Esophagus muscularis mucosa (tissue), 4 donors: ENCODE data around the gene C6orf89. TPM values are rescaled to one million over a fixed set of nuclear protein-coding genes. Genes with fewer than 3 reads are reported as not detected.
A peak's percentile ranks its signal among the peaks of the same experiment; 100 is the strongest.

ENCODE experiments used
- DNase-seq: peaks from one replicate; pipeline ENCODE4 v3.0.0-alpha.2; 2017; ENCODE audit errors: extremely low spot score
- H3K27ac ChIP-seq, 4 donors: fragments of 200-600 bp; sonication (generic); replicated peaks in 1 of 4; 1 replicate in 3 of 4; 2 replicates in 1 of 4; pipeline ENCODE4 v1.5.1; 2016 to 2019; ENCODE audit warnings: mild to moderate bottlenecking in 1 of 4
- H3K27me3 ChIP-seq, 4 donors: fragments of 200-600 bp; sonication (generic); one replicate each; pipeline versions ENCODE4 v1.5.1 to v1.6.0; 2016 to 2019
- H3K36me3 ChIP-seq, 4 donors: fragments of 200-600 bp; sonication (generic); one replicate each; pipeline ENCODE4 v1.5.1; 2016 to 2019
- H3K4me1 ChIP-seq, 4 donors: fragments of 200-600 bp; sonication (generic); one replicate each; pipeline ENCODE4 v1.5.1; 2016 to 2019
- H3K4me3 ChIP-seq, 4 donors: fragments of 200-600 bp; sonication (generic); 1 replicate in 2 of 4; 2 replicates in 2 of 4; pipeline ENCODE4 v1.5.1; 2016 to 2019; ENCODE audit warnings: mild to moderate bottlenecking in 4 of 4, moderate library complexity in 1 of 4
- H3K9me3 ChIP-seq, 4 donors: fragments of 200-600 bp; sonication (generic); 1 replicate in 3 of 4; 2 replicates in 1 of 4; pipeline ENCODE4 v1.5.1; 2016 to 2019
- CTCF ChIP-seq, 3 experiments: fragments of 200-600 bp in 2 of 3; fragments of 450-650 bp in 1 of 3; sonication (generic) in 2 of 3; IDR thresholded peaks; one replicate each; pipeline ENCODE4 v1.5.1; 2017 to 2019; ENCODE audit warnings: antibody characterized with exemption in 3 of 3, mild to moderate bottlenecking in 2 of 3, moderate library complexity in 1 of 3
- EP300 ChIP-seq: sonication (generic); formaldehyde crosslinking; IDR thresholded peaks from one replicate; pipeline ENCODE4 v1.6.1; 2017; ENCODE audit warnings: antibody characterized with exemption
- POLR2A ChIP-seq: fragments of 450-650 bp; IDR thresholded peaks from one replicate; pipeline ENCODE4 v1.6.1; 2017; ENCODE audit warnings: antibody characterized with exemption, moderate library complexity, mild to moderate bottlenecking, low read depth
- POLR2AphosphoS5 ChIP-seq, 2 donors: sonication (generic); formaldehyde crosslinking; IDR thresholded peaks; one replicate each; pipeline ENCODE4 v1.6.1; 2017; ENCODE audit warnings: antibody characterized with exemption in 2 of 2
- WGBS: methylation state at CpG from one replicate; pipeline ENCODE4 v1.1.5; 2018; 5-methylcytosine and 5-hydroxymethylcytosine counted together
- intact Hi-C: fragments of 100-400 bp; cut with DNase I; formaldehyde crosslinking; loops from one replicate; pipeline ENCODE4 v1.15.1; 2023
- total RNA-seq, 4 donors: library from RNA; depleted of rRNA; stranded (reverse); fragments of >200 nt; gene quantifications; one replicate each; pipeline versions ENCODE4 v1.1.0 to v1.2.1, GENCODE V29; 2016

Gene C6orf89
- total RNA-seq, 4 donors from 2014 or later, result 56.5 to 66.2 (median 59.0) TPM

GRCh38 chr6:36959555-36960250 is 74.0 kb downstream of the C6orf89 start:
- TF ChIP-seq POLR2A, result no peak
- TF ChIP-seq POLR2AphosphoS5 (IDR thresholded peaks at IDR 0.05), result no peak
- no peak for TF ChIP-seq CTCF (IDR thresholded peaks at IDR 0.05)
- no peak for TF ChIP-seq EP300
- no peak for DNase-seq
- Histone ChIP-seq H3K4me1 (peaks cover 11 to 25% (median 17%) of the 10 kb centered on the region in 4 donors), H3K27ac (no peak overlapping the region), H3K36me3 (no peaks in the 10 kb centered on the region), H3K9me3 (no peaks in the 10 kb centered on the region), H3K4me3 (no peak overlapping the region), H3K27me3 (no peaks in the 10 kb centered on the region)
- 90% methylated on average over 11 of the region's 17 CpGs for WGBS
- intact Hi-C loops, result no loop called here

GRCh38 chr6:36961441-36962435 is 76.0 kb downstream of the C6orf89 start:
- intact Hi-C loops, result no loop called here
- Histone ChIP-seq H3K27ac (no peak overlapping the region), H3K4me3 (no peak overlapping the region), H3K27me3 (no peaks in the 10 kb centered on the region), H3K9me3 (no peaks in the 10 kb centered on the region), H3K36me3 (peaks cover 0 to 8% (median 4%) of the 10 kb centered on the region in 4 donors), H3K4me1 (peaks cover 14 to 25% (median 20%) of the 10 kb centered on the region in 4 donors)
- 80% methylated on average over 32 of the region's 40 CpGs for WGBS
- DNase-seq, result no peak
- TF ChIP-seq EP300, result no peak
- TF ChIP-seq POLR2AphosphoS5 (IDR thresholded peaks at IDR 0.05), result no peak
- no peak for TF ChIP-seq CTCF (IDR thresholded peaks at IDR 0.05)
- no peak for TF ChIP-seq POLR2A

GRCh38 chr6:36962874-36963273 is 77.1 kb downstream of the C6orf89 start:
- intact Hi-C loops, result no loop called here
- DNase-seq, result peak; percentile 95

More at GRCh38 chr6:36962874-36963273, 77.1 kb downstream of the C6orf89 start:
- Histone ChIP-seq H3K4me1 (peaks cover 14 to 26% (median 20%) of the 10 kb centered on the region in 4 donors), H3K27ac (no peak overlapping the region), H3K36me3 (peaks cover 10 to 19% (median 16%) of the 10 kb centered on the region in 4 donors), H3K27me3 (no peaks in the 10 kb centered on the region), H3K9me3 (no peaks in the 10 kb centered on the region), H3K4me3 (no peak overlapping the region)
- no peak for TF ChIP-seq POLR2AphosphoS5 (IDR thresholded peaks at IDR 0.05)
- TF ChIP-seq CTCF (IDR thresholded peaks at IDR 0.05), result no peak
- TF ChIP-seq EP300, result no peak
- no peak for TF ChIP-seq POLR2A
- WGBS, result 68% methylated on average over 12 of the region's 12 CpGs
